Osteoblast (primary cell): ENCODE measurements around the gene TMC6. TPM values are rescaled to one million over a fixed set of nuclear protein-coding genes. Genes with fewer than 3 reads are reported as not detected.
"Not testable (repeated sequence)": the region's sequence is repeated elsewhere in the genome, so short reads cannot be mapped to it uniquely, and the experiment has no call there.

Experiments used
- DNase-seq: peaks from one replicate; pipeline ENCODE4 v3.0.0; 2011; ENCODE audit warnings: low spot score, mixed read lengths; ENCODE audit not compliant: insufficient read length; ENCODE audit errors: missing footprints
- H2AFZ ChIP-seq: 2 replicates; pipeline ENCODE4 v1.6.0; 2011; ENCODE audit warnings: mild to moderate bottlenecking, low read length
- H3K27ac ChIP-seq: 2 replicates; pipeline ENCODE4 v1.5.1; 2011; ENCODE audit warnings: mild to moderate bottlenecking, low read depth, low read length, moderate library complexity
- H3K27me3 ChIP-seq: 2 replicates; pipeline ENCODE4 v1.6.0; 2012; ENCODE audit warnings: mild to moderate bottlenecking, control low read depth, inconsistent platforms, low read length, moderate library complexity; ENCODE audit not compliant: insufficient read depth
- H3K36me3 ChIP-seq: 2 replicates; pipeline ENCODE4 v1.5.1; 2011; ENCODE audit warnings: mild to moderate bottlenecking, low read length, control low read depth, moderate library complexity; ENCODE audit not compliant: insufficient read depth
- H3K4me1 ChIP-seq: 2 replicates; pipeline ENCODE4 v1.5.1; 2011; ENCODE audit warnings: mild to moderate bottlenecking, low read length, control low read depth, moderate library complexity; ENCODE audit not compliant: insufficient read depth
- H3K4me2 ChIP-seq: 2 replicates; pipeline ENCODE4 v1.6.0; 2011; ENCODE audit warnings: mild to moderate bottlenecking, low read length; ENCODE audit not compliant: insufficient read depth
- H3K4me3 ChIP-seq: fragments of 200-600 bp; sonication (generic); 3 replicates; pipeline ENCODE4 v1.5.1; 2012; ENCODE audit warnings: mild to moderate bottlenecking, low read length, inconsistent platforms; ENCODE audit not compliant: insufficient read depth
- H3K79me2 ChIP-seq: 2 replicates; pipeline ENCODE4 v1.6.0; 2012; ENCODE audit warnings: mild to moderate bottlenecking, low read length, control low read depth, inconsistent platforms; ENCODE audit not compliant: insufficient read depth
- H3K9me3 ChIP-seq: 2 replicates; pipeline ENCODE4 v1.5.1; 2011; ENCODE audit warnings: low read depth, low read length, control low read depth
- H4K20me1 ChIP-seq: 2 replicates; pipeline ENCODE4 v1.6.0; 2012; ENCODE audit warnings: mild to moderate bottlenecking, low read length, control low read depth; ENCODE audit not compliant: insufficient read depth
- CTCF ChIP-seq: IDR thresholded peaks from 2 replicates; pipeline ENCODE4 v1.5.1; 2011; ENCODE audit warnings: mild to moderate bottlenecking, low read depth, low read length, moderate library complexity; ENCODE audit errors: extremely low read depth
- total RNA-seq: library from RNA; depleted of rRNA; stranded (reverse); fragments of >200 nt; gene quantifications from 2 replicates; pipeline ENCODE4 v1.2.3, GENCODE V29; 2012

Gene TMC6
- total RNA-seq, 1 donor, result under 0.01 TPM

- Histone ChIP-seq H3K36me3 (peaks cover 12% of the 10 kb centered on the region), H3K27me3 (no peaks in the 10 kb centered on the region), H4K20me1 (peaks cover 12% of the 10 kb centered on the region)
Observed at GRCh38 chr17:78174346-78174869, 45.9 kb upstream of the TMC6 start.

GRCh38 chr17:78173097-78173715 lies 44.7 kb upstream of the TMC6 start:
- no peak overlapping the region for H3K27ac ChIP-seq
- H3K4me3 ChIP-seq, result no peak overlapping the region
- no peaks in the 10 kb centered on the region for H3K27me3 ChIP-seq
- TF ChIP-seq CTCF, result no peak
- peak; percentile 85 for DNase-seq
- no peak overlapping the region for H3K4me2 ChIP-seq
- H3K36me3 ChIP-seq, result peaks cover 7% of the 10 kb centered on the region
- no peaks in the 10 kb centered on the region for H3K9me3 ChIP-seq
- H4K20me1 ChIP-seq, result peaks cover 12% of the 10 kb centered on the region
- no peak overlapping the region for H2AFZ ChIP-seq
- no peaks in the 10 kb centered on the region for H3K79me2 ChIP-seq
- H3K4me1 ChIP-seq, result peaks cover under 1% of the 10 kb centered on the region

More at GRCh38 chr17:78174346-78174869, 45.9 kb upstream of the TMC6 start:
- H3K27ac ChIP-seq, result no peak overlapping the region
- H3K79me2 ChIP-seq, result no peaks in the 10 kb centered on the region
- H3K4me3 ChIP-seq, result no peak overlapping the region
- no peaks in the 10 kb centered on the region for H3K9me3 ChIP-seq
- H3K4me2 ChIP-seq, result no peak overlapping the region
- H3K4me1 ChIP-seq, result no peaks in the 10 kb centered on the region
- peak; percentile 83 for DNase-seq
- TF ChIP-seq CTCF, result no peak
- H2AFZ ChIP-seq, result no peak overlapping the region

GRCh38 chr17:78172249-78173051 lies 43.9 kb upstream of the TMC6 start:
- Histone ChIP-seq H3K4me2 (no peak overlapping the region), H4K20me1 (peaks cover 12% of the 10 kb centered on the region), H3K27me3 (no peaks in the 10 kb centered on the region), H2AFZ (no peak overlapping the region), H3K9me3 (no peaks in the 10 kb centered on the region), H3K36me3 (peaks cover 6% of the 10 kb centered on the region), H3K79me2 (no peaks in the 10 kb centered on the region), H3K4me1 (peaks cover 4% of the 10 kb centered on the region), H3K27ac (no peak overlapping the region), H3K4me3 (no peak overlapping the region)
- peak; percentile 57 for DNase-seq
- no peak for TF ChIP-seq CTCF

- H3K27ac ChIP-seq, H3K4me2 ChIP-seq, H2AFZ ChIP-seq: not testable (repeated sequence)
Observed at GRCh38 chr17:78171591-78172248, 43.2 kb upstream of the TMC6 start.

More at GRCh38 chr17:78171591-78172248, 43.2 kb upstream of the TMC6 start:
- not testable (repeated sequence) for H3K27me3 ChIP-seq, H3K79me2 ChIP-seq, H3K4me3 ChIP-seq, H3K36me3 ChIP-seq, H3K9me3 ChIP-seq, H3K4me1 ChIP-seq
- peaks cover 12% of the 10 kb centered on the region for H4K20me1 ChIP-seq
- DNase-seq, result peak; percentile 61
